DOHH2 (cell line): Measurements from ENCODE around the gene SNX9.

Experiments used
- H3F3A ChIP-seq: fragments of 200-600 bp; sonication (generic), shearing (Covaris generic); 2 replicates; pipeline ENCODE4 v1.6.0; 2016; ENCODE audit warnings: antibody characterized with exemption, mild to moderate bottlenecking; ENCODE audit not compliant: control insufficient read depth, insufficient read depth
- H3K27ac ChIP-seq: fragments of 200-600 bp; sonication (generic); 2 replicates; pipeline ENCODE4 v1.5.1; 2014; ENCODE audit warnings: low read depth, mild to moderate bottlenecking, low read length, moderate library complexity
- H3K27me3 ChIP-seq: fragments of 200-600 bp; sonication (generic); 2 replicates; pipeline ENCODE4 v1.6.1; 2014; ENCODE audit warnings: mild to moderate bottlenecking, low read length, mixed read lengths; ENCODE audit not compliant: control insufficient read depth
- H3K36me3 ChIP-seq: fragments of 200-600 bp; sonication (generic); 2 replicates; pipeline ENCODE4 v1.6.1; 2014; ENCODE audit warnings: mild to moderate bottlenecking, low read length, moderate library complexity, mixed read lengths; ENCODE audit not compliant: control insufficient read depth
- H3K4me1 ChIP-seq: fragments of 200-600 bp; sonication (generic); 2 replicates; pipeline ENCODE4 v1.6.1; 2014; ENCODE audit warnings: mild to moderate bottlenecking, low read length, mixed read lengths; ENCODE audit not compliant: control insufficient read depth
- H3K4me2 ChIP-seq: fragments of 200-600 bp; sonication (generic); 2 replicates; pipeline ENCODE4 v1.6.0; 2014; ENCODE audit warnings: mild to moderate bottlenecking, low read length, moderate library complexity
- H3K4me3 ChIP-seq: fragments of 200-600 bp; sonication (generic); 2 replicates; pipeline ENCODE4 v1.5.1; 2014; ENCODE audit warnings: mild to moderate bottlenecking, low read length, mixed read lengths
- H3K79me2 ChIP-seq: fragments of 200-600 bp; sonication (generic); 2 replicates; pipeline ENCODE4 v1.6.1; 2014; ENCODE audit warnings: mild to moderate bottlenecking, low read length, mixed read lengths; ENCODE audit not compliant: control insufficient read depth
- H3K9me2 ChIP-seq: fragments of 200-600 bp; sonication (generic); replicated peaks from 2 replicates; pipeline ENCODE4 v1.6.1; 2014; ENCODE audit warnings: mild to moderate bottlenecking, low read length, mixed read lengths; ENCODE audit not compliant: control insufficient read depth
- H3K9me3 ChIP-seq: fragments of 200-600 bp; sonication (generic); 2 replicates; pipeline ENCODE4 v1.6.1; 2014; ENCODE audit warnings: antibody characterized with exemption, low read length, mixed read lengths; ENCODE audit not compliant: control insufficient read depth, insufficient read depth
- H4K20me1 ChIP-seq: fragments of 200-600 bp; sonication (generic); 2 replicates; pipeline ENCODE4 v1.6.0; 2014; ENCODE audit warnings: low read depth, mild to moderate bottlenecking, antibody characterized with exemption, low read length, moderate library complexity; ENCODE audit not compliant: control insufficient read depth, insufficient read depth
- EZH2phosphoT487 ChIP-seq: fragments of 200-600 bp; sonication (generic); IDR thresholded peaks from 2 replicates; pipeline ENCODE4 v1.6.1; 2017; ENCODE audit warnings: borderline replicate concordance, mild to moderate bottlenecking, antibody characterized with exemption, low read length, moderate library complexity, mixed read lengths
- TF ChIP-seq, protein P1 (sequence below): fragments of 200-600 bp; sonication (generic); IDR thresholded peaks from one replicate; pipeline ENCODE4 v1.5.1; 2014; ENCODE audit warnings: antibody characterized with exemption, mild to moderate bottlenecking, low read depth, low read length; ENCODE audit not compliant: poor library complexity, severe bottlenecking

The SNX9 gene

DNA sequence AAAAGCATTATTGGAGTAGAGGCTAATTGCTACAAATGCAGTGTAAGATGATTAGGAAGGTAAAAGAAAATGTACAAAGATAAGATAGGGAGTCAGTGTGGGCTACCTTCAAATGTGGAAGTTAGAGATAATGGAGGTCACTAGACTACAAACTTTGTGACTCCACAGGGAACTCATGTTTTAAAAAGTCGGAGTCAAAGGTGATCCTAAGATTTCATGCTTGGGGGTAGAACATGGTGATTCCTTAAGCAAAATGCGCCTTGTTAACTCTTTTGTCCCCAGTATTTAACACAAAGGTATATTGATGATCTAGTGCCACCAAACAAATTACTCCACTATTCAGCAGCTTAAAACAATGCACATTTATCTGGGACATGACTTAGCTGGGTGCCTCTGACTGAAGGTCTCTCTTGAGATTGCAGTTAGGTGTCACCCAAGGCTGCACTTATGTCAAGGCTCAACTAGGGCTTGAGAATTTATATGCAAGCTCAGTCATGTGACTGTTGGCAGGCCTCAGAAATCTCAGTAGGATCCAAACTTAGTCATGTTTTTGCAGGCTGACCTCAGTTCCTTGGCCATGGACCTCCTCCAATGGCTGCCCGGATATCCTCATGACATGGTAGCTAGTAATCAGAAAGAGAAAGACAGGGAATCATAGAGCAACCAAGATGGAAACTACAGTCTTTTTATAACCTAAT lies 11.4 kb upstream of the SNX9 start:
- no peaks in the 10 kb centered on the region for H3K36me3 ChIP-seq
- H3K4me3 ChIP-seq = no peak overlapping the region
- peaks cover 25% of the 10 kb centered on the region for H3K4me1 ChIP-seq
- TF ChIP-seq EZH2phosphoT487 = no peak
- TF ChIP-seq, protein P1, sequence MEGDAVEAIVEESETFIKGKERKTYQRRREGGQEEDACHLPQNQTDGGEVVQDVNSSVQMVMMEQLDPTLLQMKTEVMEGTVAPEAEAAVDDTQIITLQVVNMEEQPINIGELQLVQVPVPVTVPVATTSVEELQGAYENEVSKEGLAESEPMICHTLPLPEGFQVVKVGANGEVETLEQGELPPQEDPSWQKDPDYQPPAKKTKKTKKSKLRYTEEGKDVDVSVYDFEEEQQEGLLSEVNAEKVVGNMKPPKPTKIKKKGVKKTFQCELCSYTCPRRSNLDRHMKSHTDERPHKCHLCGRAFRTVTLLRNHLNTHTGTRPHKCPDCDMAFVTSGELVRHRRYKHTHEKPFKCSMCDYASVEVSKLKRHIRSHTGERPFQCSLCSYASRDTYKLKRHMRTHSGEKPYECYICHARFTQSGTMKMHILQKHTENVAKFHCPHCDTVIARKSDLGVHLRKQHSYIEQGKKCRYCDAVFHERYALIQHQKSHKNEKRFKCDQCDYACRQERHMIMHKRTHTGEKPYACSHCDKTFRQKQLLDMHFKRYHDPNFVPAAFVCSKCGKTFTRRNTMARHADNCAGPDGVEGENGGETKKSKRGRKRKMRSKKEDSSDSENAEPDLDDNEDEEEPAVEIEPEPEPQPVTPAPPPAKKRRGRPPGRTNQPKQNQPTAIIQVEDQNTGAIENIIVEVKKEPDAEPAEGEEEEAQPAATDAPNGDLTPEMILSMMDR = no peak
- no peak overlapping the region for H3K27ac ChIP-seq
- H3K9me3 ChIP-seq = no peaks in the 10 kb centered on the region
- H3K79me2 ChIP-seq = no peaks in the 10 kb centered on the region
- H3K27me3 ChIP-seq = peaks cover 10% of the 10 kb centered on the region
- 0 out of 2 replicates have a peak, but pooled peaks cover 3% of the 10 kb centered on the region for H3F3A ChIP-seq
- H4K20me1 ChIP-seq = no peaks in the 10 kb centered on the region
- H3K9me2 ChIP-seq = no peaks in the 10 kb centered on the region
- no peak overlapping the region for H3K4me2 ChIP-seq

DNA sequence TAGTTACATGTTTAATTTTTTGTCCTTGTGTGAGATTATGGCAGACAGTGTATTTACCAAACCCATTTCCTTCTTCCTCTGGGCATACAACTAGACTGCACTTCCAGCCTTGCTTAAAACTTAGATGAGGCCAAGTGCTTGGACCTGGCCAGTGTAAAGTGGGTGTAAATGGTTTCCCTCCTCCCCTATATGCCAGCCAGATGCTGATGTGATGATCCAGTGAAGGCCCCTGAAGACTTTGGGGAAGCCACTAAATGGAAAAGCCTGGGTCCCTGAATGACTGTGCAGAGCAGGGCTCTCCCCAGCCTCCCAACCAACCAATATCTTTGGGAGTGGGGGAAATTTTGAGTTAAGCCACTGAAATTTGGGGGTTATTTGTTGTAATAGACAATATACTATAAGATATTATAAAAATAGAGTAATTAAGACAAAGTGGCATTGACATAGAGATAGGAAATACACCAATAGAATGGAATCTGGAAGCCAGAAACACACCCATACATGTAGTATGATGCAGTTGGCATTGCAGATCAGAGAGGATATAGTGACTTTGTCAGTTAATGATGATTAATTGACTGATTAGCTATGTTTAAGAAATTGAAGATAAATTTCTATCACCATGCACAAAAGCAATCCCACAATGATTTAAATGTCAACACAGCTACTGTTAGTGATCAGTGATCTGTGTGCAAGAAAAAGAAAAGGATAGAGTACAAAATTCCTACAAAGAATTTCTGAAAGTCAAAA lies 10.4 kb upstream of the SNX9 start:
- H3K4me1 ChIP-seq = peaks cover 28% of the 10 kb centered on the region
- no peaks in the 10 kb centered on the region for H3K79me2 ChIP-seq
- H3K4me2 ChIP-seq = no peak overlapping the region
- no peak overlapping the region for H3K27ac ChIP-seq
- H3K9me2 ChIP-seq = no peaks in the 10 kb centered on the region
- H3K9me3 ChIP-seq = no peaks in the 10 kb centered on the region
- TF ChIP-seq, protein P1 = no peak
- no peak for TF ChIP-seq EZH2phosphoT487
- no peaks in the 10 kb centered on the region for H4K20me1 ChIP-seq
- peaks cover 15% of the 10 kb centered on the region for H3K27me3 ChIP-seq
- no peak overlapping the region for H3K4me3 ChIP-seq
- no peaks in the 10 kb centered on the region for H3K36me3 ChIP-seq
- H3F3A ChIP-seq = 0 out of 2 replicates have a peak, but pooled peaks cover 3% of the 10 kb centered on the region

DNA sequence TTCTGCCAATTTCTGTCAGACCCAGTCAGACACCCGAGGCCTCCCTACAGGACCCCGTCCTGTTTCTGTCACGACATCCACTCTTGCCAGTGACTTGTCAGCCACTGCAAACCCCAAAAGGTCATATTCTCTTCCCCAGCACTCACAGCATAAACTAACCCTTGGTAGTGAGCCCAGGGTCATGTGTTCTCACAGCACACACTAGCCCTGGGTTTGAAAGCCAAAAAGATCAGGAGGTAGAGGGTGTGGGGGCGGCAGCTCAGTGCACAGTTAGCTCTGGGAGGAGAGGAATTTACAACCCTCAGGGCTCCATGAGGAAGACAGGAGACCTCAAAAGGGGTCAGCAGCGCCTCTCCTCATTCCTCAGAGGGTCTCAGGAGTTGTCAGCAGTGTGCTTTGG lies 9.9 kb upstream of the SNX9 start:
- H3K9me3 ChIP-seq = no peaks in the 10 kb centered on the region
- H3K9me2 ChIP-seq = no peaks in the 10 kb centered on the region
- no peak overlapping the region for H3K27ac ChIP-seq
- no peak overlapping the region for H3K4me2 ChIP-seq
- H4K20me1 ChIP-seq = no peaks in the 10 kb centered on the region
- H3K4me1 ChIP-seq = peaks cover 28% of the 10 kb centered on the region
- H3K27me3 ChIP-seq = peaks cover 15% of the 10 kb centered on the region
- H3F3A ChIP-seq = 0 out of 2 replicates have a peak, but pooled peaks cover 3% of the 10 kb centered on the region
- TF ChIP-seq, protein P1 = no peak
- no peak for TF ChIP-seq EZH2phosphoT487
- no peak overlapping the region for H3K4me3 ChIP-seq
- no peaks in the 10 kb centered on the region for H3K36me3 ChIP-seq
- H3K79me2 ChIP-seq = no peaks in the 10 kb centered on the region
